Psoas muscle (tissue), 8 donors: Measurements from ENCODE around the gene SMC6. TPM values are rescaled to one million over a fixed set of nuclear protein-coding genes. Genes with fewer than 3 reads are reported as not detected.
A peak's percentile ranks its signal among the peaks of the same experiment; 100 is the strongest.

Experiments used
- ATAC-seq, 4 donors: fragments of 200-7000 bp; cut with Tn5 transposase; one replicate each; pipeline ENCODE4 v1.9.1; 2020; ENCODE audit warnings: moderate library complexity in 3 of 4, mild to moderate bottlenecking in 2 of 4
- DNase-seq, 2 donors: peaks; one replicate each; pipeline ENCODE4 v3.0.0-alpha.2; 2020
- H3K27ac ChIP-seq: fragments of 200-600 bp; one replicate; pipeline ENCODE4 v1.8.0; 2022
- H3K27me3 ChIP-seq, 3 donors: fragments of 200-600 bp in 1 of 3; one replicate each; pipeline versions ENCODE4 v1.6.1 to v1.8.0; 2013 to 2022; ENCODE audit warnings: low read length in 2 of 3, mild to moderate bottlenecking in 2 of 3, moderate library complexity in 1 of 3; ENCODE audit not compliant: insufficient read depth in 3 of 3
- H3K36me3 ChIP-seq, 2 donors: fragments of 200-600 bp in 1 of 2; one replicate each; pipeline versions ENCODE4 v1.6.1 to v1.8.0; 2013 to 2022; ENCODE audit warnings: low read depth in 1 of 2, mild to moderate bottlenecking in 1 of 2, moderate library complexity in 1 of 2; ENCODE audit not compliant: insufficient read depth in 1 of 2
- H3K4me1 ChIP-seq: fragments of 200-600 bp; one replicate; pipeline ENCODE4 v1.8.0; 2022
- H3K4me3 ChIP-seq: fragments of 200-600 bp; one replicate; pipeline ENCODE4 v1.8.0; 2022; ENCODE audit warnings: mild to moderate bottlenecking
- H3K9me3 ChIP-seq: fragments of 200-600 bp; one replicate; pipeline ENCODE4 v1.8.0; 2022
- CTCF ChIP-seq: fragments of 200-600 bp; IDR thresholded peaks from one replicate; pipeline ENCODE4 v1.8.0; 2022; ENCODE audit warnings: antibody characterized with exemption
- WGBS, 3 donors: extraction: QIAGEN DNeasy Blood & Tissue Kit; methylation state at CpG; one replicate each; pipeline versions ENCODE4 v1.1.6 to v1.1.7; 2013; 5-methylcytosine and 5-hydroxymethylcytosine counted together
- intact Hi-C, 2 donors: fragments of 100-400 bp; cut with DNase I; formaldehyde crosslinking; loops; one replicate each; pipeline versions ENCODE4 v1.11.0 to v1.14.2; 2022
- long read RNA-seq, 2 donors: library from polyadenylated mRNA; unstranded; transcript quantifications; one replicate each; pipeline ENCODE4 v2.0.0, GENCODE V29; 2021
- polyA plus RNA-seq, 3 donors: library from polyadenylated mRNA; stranded (reverse); fragments of 200-250 nt; gene quantifications; one replicate each; pipeline ENCODE4 v1.2.3, GENCODE V29; 2013
- total RNA-seq, 4 donors: library from RNA; stranded (reverse); fragmentation: NEBNext Ultra II Directional in 2 of 4; extraction: Animal tissue kit (Norgen Biotek cat#: 25700) in 2 of 4; gene quantifications; one replicate each; pipeline versions ENCODE4 v1.2.1 to v1.2.4, GENCODE V29; 2021 to 2023
- donor health status: healthy with polysubstance abuse.
- donor health status: DM: no; HTN: no; CAD: no; lungs with moderate emphysema.
- donor health status: Bipolar disorder and iron deficiency.
- donor health status: healthy.
- donor health status: DM: yes; HTN: yes; CAD: no.
- donor health status: DM: no; HTN: no; CAD: no.
- donor health status: DM: no; HTN: no; CAD: no.
- donor health status: DM: yes; HTN: yes; CAD: no.

The SMC6 gene
- total RNA-seq, result 10 to 100 TPM in 1 of 4 donors, 1 to 10 TPM in 3; 6.5 to 10.2 (median 9.4) TPM
- 10 to 100 TPM in 1 of 3 donors, 1 to 10 TPM in 2; 4.8 to 10.5 (median 5.7) TPM for polyA plus RNA-seq
- long read RNA-seq, donor 1, partial matches to known transcripts, result 4 of 6 reads
- long read RNA-seq, donor 1, other reads (novel, unspliced or antisense), result 2 of 6 reads
- long read RNA-seq, donor 2, full-length matches to known transcripts, result 7 of 20 reads
- long read RNA-seq, donor 2, partial matches to known transcripts, result 8 of 20 reads
- long read RNA-seq, donor 2, other reads (novel, unspliced or antisense), result 5 of 20 reads

GRCh38 chr2:17753803-17754663, at the start of gene SMC6, which contains the start of gene GEN1:
Gene SMC6 (minus strand): TSS chr2:17753810. CDS start chr2:17745946, 7,864 bp downstream.
Gene GEN1 (plus strand): TSS chr2:17754138. CDS start chr2:17759944, 5,806 bp downstream.
- DNase-seq, result peak; percentile 90 to 95
- Histone ChIP-seq H3K36me3 (no peaks in the 10 kb centered on the region), H3K4me1 (peaks cover 20% of the 10 kb centered on the region), H3K27me3 (no peaks in the 10 kb centered on the region), H3K9me3 (no peaks in the 10 kb centered on the region), H3K4me3 (peak within 1 kb of the TSS; percentile 92), H3K27ac (peak within 1 kb of the TSS; percentile 97)
- no peak for TF ChIP-seq CTCF
- intact Hi-C loops, result loop anchor here (2.0 kb wide), 1 partner anchor 77 kb away; no protein-coding TSS in a partner anchor
- WGBS, 3 donors, result 0 to 1% (median 1%) methylated on average over 63 to 76 of the region's 76 CpGs
- peak; percentile 97 to 99 (median 98) for ATAC-seq

- no peak for TF ChIP-seq CTCF
- Histone ChIP-seq H3K4me1 (peaks cover 4% of the 10 kb centered on the region), H3K27ac (no peak overlapping the region), H3K36me3 (no peaks in the 10 kb centered on the region), H3K4me3 (no peak overlapping the region), H3K9me3 (no peaks in the 10 kb centered on the region), H3K27me3 (no peaks in the 10 kb centered on the region)
- intact Hi-C loops, result no loop called here
- DNase-seq (no peak), ATAC-seq (no peak)
- WGBS, 3 donors, result 55 to 74% (median 62%) methylated on average over 1 of the region's 1 CpG
Observed at GRCh38 chr2:17800693-17801458, 47.3 kb upstream of the SMC6 start.

- no peak for TF ChIP-seq CTCF
- H3K4me1 ChIP-seq, result peaks cover 8% of the 10 kb centered on the region
- 23 to 30% (median 27%) methylated on average over 5 of the region's 5 CpGs for WGBS, 3 donors
- H3K27ac ChIP-seq, result no peak overlapping the region
- intact Hi-C loops, result no loop called here
- H3K27me3 ChIP-seq, result no peaks in the 10 kb centered on the region
- H3K4me3 ChIP-seq, result no peak overlapping the region
- no peaks in the 10 kb centered on the region for H3K36me3 ChIP-seq
- ATAC-seq (peak in 2 of 4 donors; percentile 65 to 73), DNase-seq (no peak)
- no peaks in the 10 kb centered on the region for H3K9me3 ChIP-seq
Observed at GRCh38 chr2:17800219-17800618, 46.6 kb upstream of the SMC6 start.

GRCh38 chr2:17799301-17800120, 45.9 kb upstream of the SMC6 start:
- WGBS, 3 donors, result 46 to 51% (median 48%) methylated on average over 7 of the region's 7 CpGs
- ATAC-seq, result no peak
- intact Hi-C loops, result no loop called here
- no peak overlapping the region for H3K27ac ChIP-seq
- no peak for DNase-seq
- H3K4me1 ChIP-seq, result peaks cover 15% of the 10 kb centered on the region
- H3K9me3 ChIP-seq, result no peaks in the 10 kb centered on the region
- H3K27me3 ChIP-seq, result no peaks in the 10 kb centered on the region
- no peak for TF ChIP-seq CTCF
- no peak overlapping the region for H3K4me3 ChIP-seq
- H3K36me3 ChIP-seq, result no peaks in the 10 kb centered on the region
